Measurements from ENCODE around the gene LACTB.

LACTB gene

GRCh38 chr15:63121382-63122001 lies at the start of gene LACTB:
Gene LACTB, plus strand, starts transcription at chr15:63121861. Its CDS starts 11 bp downstream, at chr15:63121872.
- DNase-seq = peak; percentile 86

- DNase-seq = no peak
Measured at GRCh38 chr15:63072023-63072650, 49.5 kb upstream of the LACTB start.

GRCh38 chr15:63072809-63073277 lies 48.8 kb upstream of the LACTB start:
- DNase-seq = no peak

GRCh38 chr15:63073497-63074172 lies 48.0 kb upstream of the LACTB start:
- DNase-seq = peak; percentile 40

- no peak for DNase-seq
Measured at GRCh38 chr15:63075015-63075983, 46.4 kb upstream of the LACTB start.

GRCh38 chr15:63075984-63076713 lies 45.5 kb upstream of the LACTB start:
- peak; percentile 66 for DNase-seq

- DNase-seq = no peak
Measured at GRCh38 chr15:63076714-63077046, 45.0 kb upstream of the LACTB start.

GRCh38 chr15:63077952-63078351 lies 43.7 kb upstream of the LACTB start:
- DNase-seq = no peak

- peak; percentile 78 for DNase-seq
Measured at GRCh38 chr15:63079947-63080626, 41.6 kb upstream of the LACTB start.

GRCh38 chr15:63080634-63081250 lies 40.9 kb upstream of the LACTB start:
- no peak for DNase-seq

- DNase-seq = no peak
Measured at GRCh38 chr15:63082366-63082765, 39.3 kb upstream of the LACTB start.

- no peak for DNase-seq
Measured at GRCh38 chr15:63083044-63083443, 38.6 kb upstream of the LACTB start.

- DNase-seq = no peak
Measured at GRCh38 chr15:63083541-63083940, 38.1 kb upstream of the LACTB start.

- DNase-seq = no peak
Measured at GRCh38 chr15:63084806-63085205, 36.9 kb upstream of the LACTB start.

- no peak for DNase-seq
Measured at GRCh38 chr15:63085289-63085688, 36.4 kb upstream of the LACTB start.

GRCh38 chr15:63086271-63086670 lies 35.4 kb upstream of the LACTB start:
- peak; percentile 92 for DNase-seq

GRCh38 chr15:63086947-63087346 lies 34.7 kb upstream of the LACTB start:
- no peak for DNase-seq

- no peak for DNase-seq
Measured at GRCh38 chr15:63088533-63089245, 33.0 kb upstream of the LACTB start.

GRCh38 chr15:63089260-63090043 lies 32.2 kb upstream of the LACTB start:
- peak; percentile 100 for DNase-seq

GRCh38 chr15:63090472-63090871 lies 31.2 kb upstream of the LACTB start:
- no peak for DNase-seq

Measured in NCI-H226 (cell line).